Keratinocyte (primary cell): ENCODE data around the gene ACVR1.

Source experiments
- EZH2 ChIP-seq: IDR thresholded peaks from one replicate; pipeline ENCODE4 v1.6.1; 2012; ENCODE audit warnings: inconsistent platforms, mild to moderate bottlenecking, low read length, moderate library complexity
- TF ChIP-seq, protein P1 (sequence below), 3 experiments: IDR thresholded peaks in 1 of 3; conservative IDR thresholded peaks in 1 of 3; optimal IDR thresholded peaks in 1 of 3; 2 replicates in 2 of 3; 3 replicates in 1 of 3; pipeline versions ENCODE3 to v1.5.1; 2011; ENCODE audit warnings: low read length in 3 of 3, mild to moderate bottlenecking in 3 of 3, moderate library complexity in 2 of 3, control low read depth in 1 of 3, inconsistent platforms in 1 of 3; ENCODE audit not compliant: insufficient read depth in 2 of 3; ENCODE audit errors: extremely low read depth in 1 of 3

DNA sequence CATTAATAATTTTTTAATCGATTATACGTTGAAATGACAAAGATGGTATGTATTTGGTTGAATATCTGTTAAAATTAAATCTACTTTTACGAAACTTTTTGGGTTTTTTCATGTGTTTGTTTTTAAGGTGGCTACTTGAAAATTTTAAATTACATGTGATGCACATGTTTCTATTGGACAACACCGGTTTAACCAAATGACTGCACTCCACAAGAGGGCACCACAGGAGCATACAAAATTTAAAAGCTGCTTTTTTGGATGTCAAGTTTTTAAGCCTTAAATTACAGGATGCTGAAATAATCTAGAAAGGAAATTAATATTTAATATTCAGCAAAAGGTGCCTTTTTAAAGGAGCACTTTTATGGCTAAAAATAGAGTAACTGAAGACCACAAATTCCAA lies 98.7 kb downstream of the ACVR1 start:
- TF ChIP-seq, protein P1, sequence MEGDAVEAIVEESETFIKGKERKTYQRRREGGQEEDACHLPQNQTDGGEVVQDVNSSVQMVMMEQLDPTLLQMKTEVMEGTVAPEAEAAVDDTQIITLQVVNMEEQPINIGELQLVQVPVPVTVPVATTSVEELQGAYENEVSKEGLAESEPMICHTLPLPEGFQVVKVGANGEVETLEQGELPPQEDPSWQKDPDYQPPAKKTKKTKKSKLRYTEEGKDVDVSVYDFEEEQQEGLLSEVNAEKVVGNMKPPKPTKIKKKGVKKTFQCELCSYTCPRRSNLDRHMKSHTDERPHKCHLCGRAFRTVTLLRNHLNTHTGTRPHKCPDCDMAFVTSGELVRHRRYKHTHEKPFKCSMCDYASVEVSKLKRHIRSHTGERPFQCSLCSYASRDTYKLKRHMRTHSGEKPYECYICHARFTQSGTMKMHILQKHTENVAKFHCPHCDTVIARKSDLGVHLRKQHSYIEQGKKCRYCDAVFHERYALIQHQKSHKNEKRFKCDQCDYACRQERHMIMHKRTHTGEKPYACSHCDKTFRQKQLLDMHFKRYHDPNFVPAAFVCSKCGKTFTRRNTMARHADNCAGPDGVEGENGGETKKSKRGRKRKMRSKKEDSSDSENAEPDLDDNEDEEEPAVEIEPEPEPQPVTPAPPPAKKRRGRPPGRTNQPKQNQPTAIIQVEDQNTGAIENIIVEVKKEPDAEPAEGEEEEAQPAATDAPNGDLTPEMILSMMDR (optimal IDR thresholded peaks at IDR 0.05 in 1 of 3, IDR thresholded peaks at IDR 0.05 in 1 of 3, conservative IDR thresholded peaks at IDR 0.05 in 1 of 3; ENCODE audit: extremely low read depth in 1 of 3, insufficient read depth in 2 of 3, low read length in 3 of 3), result peak in 2 of 3 experiments; percentile 30 to 33
- TF ChIP-seq EZH2, result no peak
